Activated T-cell treated with anti-CD3 and anti-CD28 coated beads, Interleukin-2, amount 50 U/mL, for 1 hour (primary cell): Measurements from ENCODE around the gene ZNF511.

Experiments
- DNase-seq: peaks from one replicate; pipeline ENCODE4 v3.0.0-alpha.2; 2020

ZNF511 gene

GRCh38 chr10:133274751-133275683 is 33.7 kb upstream of the ZNF511 start:
- DNase-seq: peak; percentile 82

- DNase-seq: peak; percentile 69
Observed at GRCh38 chr10:133275684-133276092, 33.0 kb upstream of the ZNF511 start.

- DNase-seq: no peak
Observed at GRCh38 chr10:133276100-133276434, 32.6 kb upstream of the ZNF511 start.

- DNase-seq: peak; percentile 79
Observed at GRCh38 chr10:133276435-133277201, 32.1 kb upstream of the ZNF511 start, which contains the start of gene ADAM8. Gene ADAM8, minus strand, starts transcription at chr10:133276868. Its CDS starts 51 bp downstream, at chr10:133276817.

GRCh38 chr10:133277277-133277992 is 31.3 kb upstream of the ZNF511 start:
- DNase-seq: no peak

GRCh38 chr10:133277993-133278576 is 30.6 kb upstream of the ZNF511 start:
- DNase-seq: peak; percentile 31

- DNase-seq: peak; percentile 66
Observed at GRCh38 chr10:133278577-133279265, 30.0 kb upstream of the ZNF511 start.

- no peak for DNase-seq
Observed at GRCh38 chr10:133279326-133280226, 29.1 kb upstream of the ZNF511 start.

GRCh38 chr10:133280391-133281059 is 28.2 kb upstream of the ZNF511 start:
- DNase-seq: no peak

- no peak for DNase-seq
Observed at GRCh38 chr10:133281084-133281483, 27.6 kb upstream of the ZNF511 start.

GRCh38 chr10:133281628-133282372 is 26.9 kb upstream of the ZNF511 start:
- DNase-seq: no peak

- DNase-seq: no peak
Observed at GRCh38 chr10:133282846-133283390, 25.8 kb upstream of the ZNF511 start.

- no peak for DNase-seq
Observed at GRCh38 chr10:133283931-133284330, 24.8 kb upstream of the ZNF511 start.

- no peak for DNase-seq
Observed at GRCh38 chr10:133285217-133285616, 23.5 kb upstream of the ZNF511 start.

GRCh38 chr10:133286366-133286765 is 22.3 kb upstream of the ZNF511 start:
- no peak for DNase-seq

GRCh38 chr10:133287832-133288500 is 20.7 kb upstream of the ZNF511 start:
- no peak for DNase-seq

- no peak for DNase-seq
Observed at GRCh38 chr10:133289761-133290160, 19.0 kb upstream of the ZNF511 start.

GRCh38 chr10:133292919-133293809 is 15.6 kb upstream of the ZNF511 start:
- no peak for DNase-seq
